ENCODE measurements around the gene DNAJC16. TPM values are rescaled to one million over a fixed set of nuclear protein-coding genes. Genes with fewer than 3 reads are reported as not detected.
"Not testable (repeated sequence)": the region's sequence is repeated elsewhere in the genome, so short reads cannot be mapped to it uniquely, and the experiment has no call there.

DNAJC16 gene
- total RNA-seq, 1 donor from 2014 or later = 23.9 TPM

GRCh38 chr1:15483971-15484370 lies 42.7 kb upstream of the DNAJC16 start:
- no peak for TF ChIP-seq CTCF (IDR thresholded peaks at IDR 0.05)
- no peak for DNase-seq
- intact Hi-C loops (cut with DNase I) = no loop called here

GRCh38 chr1:15484443-15484842 lies 42.2 kb upstream of the DNAJC16 start:
- H3K4me3 ChIP-seq; H3K27ac ChIP-seq; DNase-seq; ATAC-seq; intact Hi-C loops (cut with DNase I); H3K36me3 ChIP-seq; H3K4me1 ChIP-seq; H3K27me3 ChIP-seq (ENCODE audit: low read depth); H3K9me3 ChIP-seq: not testable (repeated sequence)

More at GRCh38 chr1:15483971-15484370, 42.7 kb upstream of the DNAJC16 start:
- no peaks in the 10 kb centered on the region for H3K36me3 ChIP-seq
- no peaks in the 10 kb centered on the region for H3K4me1 ChIP-seq
- ATAC-seq = no peak
- H3K9me3 ChIP-seq = no peaks in the 10 kb centered on the region
- no peak overlapping the region for H3K4me3 ChIP-seq
- no peak overlapping the region for H3K27ac ChIP-seq
- no peaks in the 10 kb centered on the region for H3K27me3 ChIP-seq (ENCODE audit: low read depth)

DNA sequence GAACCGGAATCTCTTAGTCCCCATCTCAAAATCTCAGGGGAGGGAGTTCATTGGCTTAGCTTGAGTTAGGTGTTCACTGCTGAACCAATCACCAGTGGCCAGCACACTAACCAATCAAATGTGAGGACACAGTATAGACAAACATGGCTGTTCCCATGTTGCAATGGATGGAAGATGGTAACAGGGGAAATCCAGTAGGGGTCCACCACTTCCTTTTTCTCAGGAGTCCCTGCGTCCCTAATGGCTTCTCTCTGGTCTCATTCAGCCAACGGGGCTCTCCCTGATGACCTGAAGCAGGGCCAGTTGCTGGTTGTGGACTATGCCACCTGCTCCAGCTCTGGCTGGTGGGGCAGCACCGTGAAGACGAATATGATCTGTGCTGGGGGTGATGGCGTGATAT lies 41.0 kb upstream of the DNAJC16 start:
- no peak overlapping the region for H3K27ac ChIP-seq
- ATAC-seq (no peak), DNase-seq (no peak)
- no peaks in the 10 kb centered on the region for H3K4me1 ChIP-seq
- H3K4me3 ChIP-seq = no peak overlapping the region
- H3K36me3 ChIP-seq = no peaks in the 10 kb centered on the region
- no peaks in the 10 kb centered on the region for H3K9me3 ChIP-seq
- intact Hi-C loops (cut with DNase I) = no loop called here
- H3K27me3 ChIP-seq (ENCODE audit: low read depth) = no peaks in the 10 kb centered on the region
- no peak for TF ChIP-seq CTCF (IDR thresholded peaks at IDR 0.05)

DNA sequence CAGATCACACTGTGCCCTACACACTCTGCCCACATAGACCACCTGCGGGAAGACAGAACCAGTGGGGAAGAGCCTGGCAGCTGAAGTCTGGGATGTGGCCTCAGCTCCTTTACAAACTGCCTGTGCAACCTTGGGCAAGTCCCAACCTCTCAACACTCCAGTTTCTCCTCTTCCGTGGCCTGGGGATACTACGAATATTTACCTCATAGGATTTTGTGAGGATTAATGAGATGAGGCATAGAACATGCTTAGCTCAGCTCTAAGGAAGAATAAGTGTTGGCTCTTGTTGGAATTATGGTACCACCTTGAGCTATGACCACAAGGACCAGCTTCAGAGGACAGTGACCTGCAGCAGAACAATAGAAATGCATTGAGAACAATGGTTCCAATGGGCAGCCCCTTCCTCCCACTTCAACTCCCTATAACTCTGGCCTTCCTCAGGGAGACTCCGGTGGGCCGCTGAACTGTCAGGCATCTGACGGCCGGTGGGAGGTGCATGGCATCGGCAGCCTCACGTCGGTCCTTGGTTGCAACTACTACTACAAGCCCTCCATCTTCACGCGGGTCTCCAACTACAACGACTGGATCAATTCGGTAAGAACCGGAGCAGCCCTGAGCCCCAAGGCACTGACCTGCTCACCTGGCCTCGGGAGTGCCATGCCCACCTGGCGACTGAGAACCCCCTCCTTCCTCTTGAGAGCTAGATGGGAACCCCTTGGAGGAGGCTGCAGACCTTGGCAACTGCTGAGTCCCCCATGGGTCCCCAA lies 39.6 kb upstream of the DNAJC16 start:
- H3K4me1 ChIP-seq; H3K27me3 ChIP-seq (ENCODE audit: low read depth); intact Hi-C loops (cut with DNase I); DNase-seq; H3K4me3 ChIP-seq; H3K9me3 ChIP-seq; ATAC-seq; H3K36me3 ChIP-seq; H3K27ac ChIP-seq: not testable (repeated sequence)

- H3K4me1 ChIP-seq = no peaks in the 10 kb centered on the region
- ATAC-seq = no peak
- no peak overlapping the region for H3K4me3 ChIP-seq
- peaks cover 11% of the 10 kb centered on the region for H3K36me3 ChIP-seq
- TF ChIP-seq CTCF (IDR thresholded peaks at IDR 0.05) = no peak
- H3K27ac ChIP-seq = no peak overlapping the region
- H3K9me3 ChIP-seq = no peaks in the 10 kb centered on the region
- intact Hi-C loops (cut with DNase I) = no loop called here
- DNase-seq = no peak
- no peaks in the 10 kb centered on the region for H3K27me3 ChIP-seq (ENCODE audit: low read depth)
These were observed 38.3 kb upstream of the DNAJC16 start for GRCh38 chr1:15488371-15488770.

GRCh38 chr1:15489052-15489736 lies 37.5 kb upstream of the DNAJC16 start:
- ATAC-seq = no peak

GRCh38 chr1:15491010-15491409 lies 35.6 kb upstream of the DNAJC16 start:
- DNase-seq, ATAC-seq: not testable (repeated sequence)

More at GRCh38 chr1:15489052-15489736, 37.5 kb upstream of the DNAJC16 start:
- Histone ChIP-seq H3K27ac (no peak overlapping the region), H3K36me3 (peaks cover 19% of the 10 kb centered on the region), H3K27me3 (ENCODE audit: low read depth) (no peaks in the 10 kb centered on the region), H3K9me3 (no peaks in the 10 kb centered on the region), H3K4me1 (no peaks in the 10 kb centered on the region), H3K4me3 (no peak overlapping the region)
- TF ChIP-seq CTCF (IDR thresholded peaks at IDR 0.05) = no peak
- intact Hi-C loops (cut with DNase I) = no loop called here
- no peak for DNase-seq

More at GRCh38 chr1:15491010-15491409, 35.6 kb upstream of the DNAJC16 start:
- H3K27ac ChIP-seq; H3K4me1 ChIP-seq; intact Hi-C loops (cut with DNase I); H3K27me3 ChIP-seq (ENCODE audit: low read depth); H3K4me3 ChIP-seq; H3K9me3 ChIP-seq: not testable (repeated sequence)
- H3K36me3 ChIP-seq = peaks cover 27% of the 10 kb centered on the region
